CD14-positive monocyte (primary cell): ENCODE data around the gene BIK. TPM values are rescaled to one million over a fixed set of nuclear protein-coding genes. Genes with fewer than 3 reads are reported as not detected.

Experiments used
- DNase-seq, 3 donors: peaks; one replicate each; pipeline ENCODE4 v3.0.0-alpha.2; 2011 to 2022
- H2AFZ ChIP-seq: 2 replicates; pipeline ENCODE4 v1.6.0; 2012; ENCODE audit warnings: mild to moderate bottlenecking, low read depth, low read length, inconsistent platforms; ENCODE audit not compliant: insufficient read depth, poor library complexity, severe bottlenecking
- H3K27ac ChIP-seq, 2 donors: 1 replicate in 1 of 2; 2 replicates in 1 of 2; pipeline ENCODE4 v1.5.1; 2012 to 2013; ENCODE audit warnings: low read length in 2 of 2, control low read depth in 1 of 2, inconsistent platforms in 1 of 2, low read depth in 1 of 2, mild to moderate bottlenecking in 1 of 2
- H3K27me3 ChIP-seq, 2 donors: one replicate each; pipeline versions ENCODE4 v1.6.0 to v1.6.1; 2011 to 2013; ENCODE audit warnings: low read length in 2 of 2; ENCODE audit not compliant: control insufficient read depth in 2 of 2, insufficient read depth in 2 of 2
- H3K36me3 ChIP-seq, 2 donors: replicated peaks in 1 of 2; 1 replicate in 1 of 2; 2 replicates in 1 of 2; pipeline versions ENCODE4 v1.5.1 to v1.6.1; 2012 to 2013; ENCODE audit warnings: low read length in 2 of 2, control low read depth in 1 of 2, inconsistent platforms in 1 of 2, mild to moderate bottlenecking in 1 of 2; ENCODE audit not compliant: insufficient read depth in 2 of 2, control insufficient read depth in 1 of 2
- H3K4me1 ChIP-seq, 2 donors: 1 replicate in 1 of 2; 2 replicates in 1 of 2; pipeline versions ENCODE4 v1.5.1 to v1.6.1; 2012 to 2013; ENCODE audit warnings: low read length in 2 of 2, control low read depth in 1 of 2, inconsistent platforms in 1 of 2, mild to moderate bottlenecking in 1 of 2, moderate library complexity in 1 of 2; ENCODE audit not compliant: insufficient read depth in 2 of 2, control insufficient read depth in 1 of 2
- H3K4me2 ChIP-seq: replicated peaks from 2 replicates; pipeline ENCODE3; 2012; ENCODE audit warnings: low read length, moderate library complexity, mild to moderate bottlenecking; ENCODE audit not compliant: poor library complexity, severe bottlenecking; ENCODE audit errors: extremely low read depth
- H3K4me3 ChIP-seq, 3 experiments: fragments of 200-600 bp in 1 of 3; sonication (generic) in 1 of 3; replicated peaks in 1 of 3; 1 replicate in 2 of 3; 2 replicates in 1 of 3; pipeline ENCODE4 v1.5.1; 2011 to 2013; ENCODE audit warnings: low read length in 3 of 3, mild to moderate bottlenecking in 3 of 3, control low read depth in 2 of 3, low read depth in 2 of 3, inconsistent platforms in 1 of 3, moderate library complexity in 1 of 3
- H3K79me2 ChIP-seq: 2 replicates; pipeline ENCODE4 v1.6.0; 2012; ENCODE audit warnings: mild to moderate bottlenecking, control low read depth, inconsistent platforms, low read length, moderate library complexity; ENCODE audit not compliant: insufficient read depth
- H3K9ac ChIP-seq: 2 replicates; pipeline ENCODE4 v1.6.0; 2017; ENCODE audit warnings: low read length, mild to moderate bottlenecking; ENCODE audit not compliant: insufficient read depth, poor library complexity, severe bottlenecking
- H3K9me3 ChIP-seq, 2 donors: replicated peaks in 1 of 2; 1 replicate in 1 of 2; 2 replicates in 1 of 2; pipeline versions ENCODE4 v1.5.1 to v1.6.1; 2012 to 2013; ENCODE audit warnings: low read length in 2 of 2, control low read depth in 1 of 2; ENCODE audit not compliant: control insufficient read depth in 1 of 2, insufficient read depth in 1 of 2
- H4K20me1 ChIP-seq: 2 replicates; pipeline ENCODE4 v1.6.0; 2012; ENCODE audit warnings: mild to moderate bottlenecking, low read length, control low read depth, moderate library complexity; ENCODE audit not compliant: insufficient read depth
- H3K27ac Mint-ChIP-seq, 7 donors: one replicate each; pipeline ENCODE4 v1.8.0; 2020; ENCODE audit warnings: mild to moderate bottlenecking in 7 of 7, mixed read lengths in 7 of 7, moderate library complexity in 6 of 7, inconsistent platforms in 2 of 7
- H3K27me3 Mint-ChIP-seq, 3 donors: one replicate each; pipeline ENCODE4 v1.8.0; 2021 to 2022; ENCODE audit warnings: low read depth in 3 of 3, mild to moderate bottlenecking in 3 of 3, mixed read lengths in 3 of 3, moderate library complexity in 3 of 3, inconsistent platforms in 1 of 3
- H3K36me3 Mint-ChIP-seq, 2 donors: one replicate each; pipeline ENCODE4 v1.8.0; 2020; ENCODE audit warnings: mixed read lengths in 2 of 2, inconsistent platforms in 1 of 2, mild to moderate bottlenecking in 1 of 2
- H3K4me1 Mint-ChIP-seq: one replicate; pipeline ENCODE4 v1.8.0; 2020; ENCODE audit warnings: mild to moderate bottlenecking, mixed read lengths
- H3K4me3 Mint-ChIP-seq, 2 donors: one replicate each; pipeline ENCODE4 v1.8.0; 2020; ENCODE audit warnings: mild to moderate bottlenecking in 2 of 2, mixed read lengths in 2 of 2, moderate library complexity in 1 of 2
- H3K9me3 Mint-ChIP-seq, 7 donors: one replicate each; pipeline ENCODE4 v1.8.0; 2020 to 2022; ENCODE audit warnings: mixed read lengths in 7 of 7, mild to moderate bottlenecking in 6 of 7, moderate library complexity in 6 of 7, inconsistent platforms in 2 of 7
- whole genome bisulfite sequencing: methylation state at CpG from one replicate; pipeline ENCODE4 v1.1.5; 2013; ENCODE audit warnings: missing lambda C conversion rate; ENCODE audit not compliant: insufficient coverage; 5-methylcytosine and 5-hydroxymethylcytosine counted together
- intact Hi-C, 2 donors: fragments of 100-400 bp; cut with micrococcal nuclease; formaldehyde crosslinking; loops; one replicate each; pipeline versions ENCODE4 v1.15.0 to v1.15.1; 2023
- polyA plus RNA-seq, 3 donors: library from polyadenylated mRNA; depleted of rRNA in 1 of 3; unstranded in 2 of 3; stranded (reverse) in 1 of 3; fragments of 300-500 nt in 2 of 3; fragments of >200 nt in 1 of 3; fragmentation: Illumina TruSeq in 2 of 3; gene quantifications; 1 replicate in 2 of 3; 2 replicates in 1 of 3; pipeline ENCODE4 v1.2.3, GENCODE V29; 2012 to 2021
- TF ChIP-seq, protein P1 (sequence below): fragments of 200-600 bp; IDR thresholded peaks from one replicate; pipeline ENCODE4 v1.8.0; 2022; ENCODE audit warnings: antibody characterized with exemption, mild to moderate bottlenecking

The BIK gene
- polyA plus RNA-seq, 3 donors: 0.96 to 3.1 (median 3.1) TPM

DNA sequence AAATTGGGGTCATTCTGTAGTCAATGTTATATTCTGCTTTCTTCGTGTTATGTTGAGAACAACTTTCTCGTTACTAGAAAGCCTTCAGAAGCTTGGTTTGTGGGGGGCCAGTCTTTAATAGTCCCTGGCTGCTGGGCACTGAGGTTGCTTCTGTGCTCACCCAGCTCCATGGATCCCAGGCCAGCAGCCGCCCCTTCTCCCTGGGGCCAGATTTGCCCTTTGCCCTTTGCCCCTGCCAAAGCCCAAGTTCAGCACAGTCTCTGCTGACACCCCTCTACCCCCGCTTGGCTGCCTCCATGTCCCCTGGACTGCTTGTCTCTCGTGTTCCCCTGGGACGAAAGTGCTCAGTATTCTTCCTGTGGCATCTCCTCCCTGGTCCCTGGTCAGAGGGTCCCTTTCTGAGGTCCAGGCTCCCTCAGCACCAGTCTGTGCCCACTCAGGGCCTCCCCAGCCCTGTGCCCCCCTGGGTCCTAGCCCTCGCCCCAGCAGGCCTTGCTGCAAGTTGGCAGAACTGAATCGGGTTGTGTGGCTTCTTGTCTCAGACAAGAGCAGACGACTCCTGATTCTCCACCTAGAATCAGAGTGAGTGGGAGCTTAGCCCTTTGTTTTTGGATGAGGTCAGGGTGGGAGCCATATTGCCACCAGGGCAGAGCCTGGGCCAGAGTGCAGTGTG is 47.5 kb downstream of the BIK start:
- 95% methylated on average over 7 of the region's 9 CpGs for WGBS
- Histone ChIP-seq H3K4me1 (peaks cover 71 to 75% of the 10 kb centered on the region in 2 donors), H3K4me3 (no peak overlapping the region), H3K4me2 (no peak overlapping the region), H3K27me3 (no peaks in the 10 kb centered on the region), H3K27ac (peak overlapping the region; percentile 20 to 78), H3K9ac (peak overlapping the region; percentile 21), H2AFZ (no peak overlapping the region), H3K9me3 (no peaks in the 10 kb centered on the region), H3K79me2 (peaks cover 81% of the 10 kb centered on the region), H4K20me1 (peaks cover 92% of the 10 kb centered on the region), H3K36me3 (peaks cover 31 to 58% of the 10 kb centered on the region in 2 donors)
- H3K36me3 Mint-ChIP-seq: peaks cover 23 to 62% of the 10 kb centered on the region in 2 donors
- TF ChIP-seq, protein P1, sequence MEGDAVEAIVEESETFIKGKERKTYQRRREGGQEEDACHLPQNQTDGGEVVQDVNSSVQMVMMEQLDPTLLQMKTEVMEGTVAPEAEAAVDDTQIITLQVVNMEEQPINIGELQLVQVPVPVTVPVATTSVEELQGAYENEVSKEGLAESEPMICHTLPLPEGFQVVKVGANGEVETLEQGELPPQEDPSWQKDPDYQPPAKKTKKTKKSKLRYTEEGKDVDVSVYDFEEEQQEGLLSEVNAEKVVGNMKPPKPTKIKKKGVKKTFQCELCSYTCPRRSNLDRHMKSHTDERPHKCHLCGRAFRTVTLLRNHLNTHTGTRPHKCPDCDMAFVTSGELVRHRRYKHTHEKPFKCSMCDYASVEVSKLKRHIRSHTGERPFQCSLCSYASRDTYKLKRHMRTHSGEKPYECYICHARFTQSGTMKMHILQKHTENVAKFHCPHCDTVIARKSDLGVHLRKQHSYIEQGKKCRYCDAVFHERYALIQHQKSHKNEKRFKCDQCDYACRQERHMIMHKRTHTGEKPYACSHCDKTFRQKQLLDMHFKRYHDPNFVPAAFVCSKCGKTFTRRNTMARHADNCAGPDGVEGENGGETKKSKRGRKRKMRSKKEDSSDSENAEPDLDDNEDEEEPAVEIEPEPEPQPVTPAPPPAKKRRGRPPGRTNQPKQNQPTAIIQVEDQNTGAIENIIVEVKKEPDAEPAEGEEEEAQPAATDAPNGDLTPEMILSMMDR: no peak
- peaks cover 0 to 2% (median 0%) of the 10 kb centered on the region in 3 donors for H3K27me3 Mint-ChIP-seq
- H3K4me1 Mint-ChIP-seq: peaks cover 64% of the 10 kb centered on the region
- H3K27ac Mint-ChIP-seq: peak overlapping the region in 6 of 7 donors; percentile 64 to 91 (median 83)
- peak overlapping the region in 1 of 2 donors; percentile 11 for H3K4me3 Mint-ChIP-seq
- H3K9me3 Mint-ChIP-seq: peaks cover 0 to 2% (median 0%) of the 10 kb centered on the region in 7 donors
- no peak for DNase-seq
- intact Hi-C loops: loop anchor here in 1 of 2 donors (10.0 kb wide), 2 partner anchors 143 to 223 kb away; partner anchors contain the start of gene PACSIN2

- H3K4me1 Mint-ChIP-seq: peaks cover 68% of the 10 kb centered on the region
- peaks cover 99% of the 10 kb centered on the region for H4K20me1 ChIP-seq
- intact Hi-C loops: loop anchor here in 1 of 2 donors (10.0 kb wide), 2 partner anchors 144 to 224 kb away; partner anchors contain the start of gene PACSIN2
- peaks cover 26 to 68% of the 10 kb centered on the region in 2 donors for H3K36me3 Mint-ChIP-seq
- peak overlapping the region; percentile 25 for H3K9ac ChIP-seq
- H3K79me2 ChIP-seq: peaks cover 73% of the 10 kb centered on the region
- TF ChIP-seq, protein P1: no peak
- no peaks in the 10 kb centered on the region for H3K27me3 ChIP-seq
- no peak for DNase-seq
- peaks cover 34 to 66% of the 10 kb centered on the region in 2 donors for H3K36me3 ChIP-seq
- peaks cover 0 to 2% (median 0%) of the 10 kb centered on the region in 3 donors for H3K27me3 Mint-ChIP-seq
- H3K4me2 ChIP-seq: no peak overlapping the region
- peaks cover 74 to 76% of the 10 kb centered on the region in 2 donors for H3K4me1 ChIP-seq
- no peaks in the 10 kb centered on the region for H3K9me3 ChIP-seq
- H3K27ac Mint-ChIP-seq: peak overlapping the region; percentile 45 to 91 (median 82)
- no peak overlapping the region for H3K4me3 ChIP-seq
- H3K27ac ChIP-seq: peak overlapping the region; percentile 20 to 78
- no peak overlapping the region for H2AFZ ChIP-seq
- H3K9me3 Mint-ChIP-seq: peaks cover 0 to 2% (median 0%) of the 10 kb centered on the region in 7 donors
- WGBS: 89% methylated on average over 17 of the region's 24 CpGs
- no peak overlapping the region for H3K4me3 Mint-ChIP-seq
Measured at GRCh38 chr22:43158778-43159483, 48.4 kb downstream of the BIK start.
